H1 (cell line): ENCODE measurements around the gene MIB1. TPM values are rescaled to one million over a fixed set of nuclear protein-coding genes. Genes with fewer than 3 reads are reported as not detected.

Experiments used
- CTCF ChIA-PET: fragments of 300-600 bp; sonication (Branson Sonifier 250); formaldehyde crosslinking; loops from one replicate; lab custom pipeline; 2021; ENCODE audit not compliant: partially characterized antibody; lab: Charles Lee
- POLR2A ChIA-PET: fragments of 300-600 bp; sonication (Branson Sonifier 250); formaldehyde crosslinking; loops from one replicate; lab custom pipeline; 2021; ENCODE audit warnings: inconsistent platforms; ENCODE audit not compliant: partially characterized antibody; lab: Charles Lee
- DNase-seq, 2 experiments: peaks; one replicate each; pipeline versions ENCODE4 v3.0.0 to v3.0.0-alpha.2; 2010 to 2022; ENCODE audit warnings: low spot score in 2 of 2, low read depth in 1 of 2, mixed read lengths in 1 of 2
- FAIRE-seq: peaks from 2 replicates; lab custom pipeline; 2011; peaks lifted over from hg19 to GRCh38; lab: Jason Lieb, UNC
- H2AFZ ChIP-seq: 2 replicates; pipeline ENCODE4 v1.8.1; 2012; ENCODE audit warnings: low read length, inconsistent platforms
- H2AK5ac ChIP-seq: 2 replicates; pipeline ENCODE4 v1.6.1; 2013; ENCODE audit warnings: low read depth, low read length
- H2BK120ac ChIP-seq: replicated peaks from 2 replicates; pipeline ENCODE3; 2013; ENCODE audit warnings: low read depth, low read length, inconsistent platforms
- H2BK12ac ChIP-seq: 2 replicates; pipeline ENCODE4 v1.6.1; 2013; ENCODE audit warnings: low read depth, low read length
- H2BK15ac ChIP-seq: 2 replicates; pipeline ENCODE4 v1.6.1; 2013; ENCODE audit warnings: low read length
- H2BK20ac ChIP-seq: 2 replicates; pipeline ENCODE4 v1.6.1; 2013; ENCODE audit warnings: low read length
- H2BK5ac ChIP-seq: 2 replicates; pipeline ENCODE4 v1.6.1; 2013; ENCODE audit warnings: low read depth, low read length
- H3K14ac ChIP-seq: 2 replicates; pipeline ENCODE4 v1.6.1; 2013; ENCODE audit warnings: inconsistent platforms; ENCODE audit not compliant: insufficient read length
- H3K18ac ChIP-seq: 2 replicates; pipeline ENCODE4 v1.6.1; 2013; ENCODE audit warnings: low read length; ENCODE audit errors: extremely low read depth
- H3K23ac ChIP-seq: 2 replicates; pipeline ENCODE4 v1.6.1; 2013; ENCODE audit warnings: inconsistent platforms; ENCODE audit not compliant: insufficient read length
- H3K23me2 ChIP-seq: 2 replicates; pipeline ENCODE4 v1.6.1; 2013; ENCODE audit warnings: low read depth, low read length
- H3K27ac ChIP-seq: 2 replicates; pipeline ENCODE4 v1.6.1; 2011; ENCODE audit warnings: low read depth, low read length, inconsistent platforms
- H3K27me3 ChIP-seq, 4 experiments: replicated peaks in 1 of 4; 1 replicate in 1 of 4; 2 replicates in 3 of 4; pipeline versions ENCODE4 v1.6.1 to v1.8.1; 2011 to 2013; ENCODE audit warnings: low read length in 3 of 4, mild to moderate bottlenecking in 3 of 4, inconsistent platforms in 2 of 4, mixed read lengths in 2 of 4, moderate library complexity in 1 of 4; ENCODE audit not compliant: control insufficient read depth in 3 of 4, insufficient read depth in 3 of 4; ENCODE audit errors: extremely low read depth in 1 of 4
- H3K36me3 ChIP-seq, 4 experiments: 2 replicates each; pipeline versions ENCODE4 v1.6.1 to v1.8.1; 2011 to 2013; ENCODE audit warnings: mild to moderate bottlenecking in 4 of 4, low read length in 3 of 4, moderate library complexity in 2 of 4, control low read depth in 1 of 4, inconsistent platforms in 1 of 4; ENCODE audit not compliant: insufficient read depth in 4 of 4, control insufficient read depth in 2 of 4
- H3K4ac ChIP-seq: replicated peaks from 2 replicates; pipeline ENCODE3; 2013; ENCODE audit warnings: low read length, low read depth, mixed read lengths, inconsistent platforms; ENCODE audit not compliant: insufficient read length
- H3K4me1 ChIP-seq, 4 experiments: replicated peaks in 1 of 4; 1 replicate in 1 of 4; 2 replicates in 3 of 4; pipeline versions ENCODE4 v1.6.1 to v1.8.1; 2011 to 2013; ENCODE audit warnings: low read length in 3 of 4, inconsistent platforms in 2 of 4, mixed read lengths in 1 of 4; ENCODE audit not compliant: insufficient read depth in 4 of 4, control insufficient read depth in 3 of 4
- H3K4me2 ChIP-seq, 2 experiments: 2 replicates each; pipeline versions ENCODE4 v1.6.1 to v1.8.1; 2011 to 2013; ENCODE audit warnings: low read depth in 2 of 2, low read length in 2 of 2, control low read depth in 1 of 2, inconsistent platforms in 1 of 2, mild to moderate bottlenecking in 1 of 2; ENCODE audit not compliant: insufficient read depth in 1 of 2
- H3K4me3 ChIP-seq, 4 experiments: fragments of 200-600, 300-600 bp in 1 of 4; sonication (generic), shearing (Covaris generic), sonication (Bioruptor Twin) in 1 of 4; 2 replicates each; pipeline versions ENCODE4 v1.5.1 to v1.8.1; 2011 to 2016; ENCODE audit warnings: low read length in 4 of 4, low read depth in 3 of 4, control low read depth in 2 of 4, inconsistent platforms in 2 of 4, mild to moderate bottlenecking in 2 of 4, mixed read lengths in 1 of 4, moderate library complexity in 1 of 4; ENCODE audit not compliant: insufficient read depth in 2 of 4; ENCODE audit errors: extremely low read depth in 1 of 4
- H3K56ac ChIP-seq: replicated peaks from 2 replicates; pipeline ENCODE3; 2013; ENCODE audit warnings: low read depth, mild to moderate bottlenecking, mixed read lengths, low read length, inconsistent platforms; ENCODE audit not compliant: insufficient read length
- H3K79me1 ChIP-seq: 2 replicates; pipeline ENCODE4 v1.6.1; 2013; ENCODE audit warnings: low read depth, low read length, control low read depth
- H3K79me2 ChIP-seq, 2 experiments: 2 replicates each; pipeline versions ENCODE4 v1.6.1 to v1.8.1; 2012 to 2013; ENCODE audit warnings: low read length in 2 of 2, mild to moderate bottlenecking in 2 of 2, inconsistent platforms in 1 of 2; ENCODE audit not compliant: insufficient read depth in 2 of 2, control insufficient read depth in 1 of 2
- H3K9ac ChIP-seq, 4 experiments: replicated peaks in 1 of 4; 1 replicate in 1 of 4; 2 replicates in 3 of 4; pipeline versions ENCODE4 v1.6.1 to v1.8.1; 2011 to 2013; ENCODE audit warnings: low read depth in 3 of 4, low read length in 3 of 4, control low read depth in 2 of 4, mild to moderate bottlenecking in 2 of 4, moderate library complexity in 2 of 4, inconsistent platforms in 1 of 4; ENCODE audit errors: extremely low read depth in 1 of 4
- H3K9me3 ChIP-seq, 2 experiments: 2 replicates each; pipeline versions ENCODE4 v1.6.1 to v1.8.1; 2012 to 2013; ENCODE audit warnings: mild to moderate bottlenecking in 2 of 2, moderate library complexity in 2 of 2, control low read depth in 1 of 2, inconsistent platforms in 1 of 2, low read depth in 1 of 2, low read length in 1 of 2, mixed read lengths in 1 of 2; ENCODE audit not compliant: insufficient read depth in 2 of 2
- H4K20me1 ChIP-seq, 2 experiments: replicated peaks in 1 of 2; 2 replicates each; pipeline versions ENCODE3 to v1.8.1; 2011 to 2013; ENCODE audit warnings: inconsistent platforms in 2 of 2, low read length in 2 of 2, mild to moderate bottlenecking in 1 of 2; ENCODE audit not compliant: insufficient read depth in 2 of 2, control insufficient read depth in 1 of 2
- H4K5ac ChIP-seq: 2 replicates; pipeline ENCODE4 v1.6.1; 2013; ENCODE audit warnings: low read length, low read depth, mixed read lengths, inconsistent platforms; ENCODE audit not compliant: insufficient read length
- H4K8ac ChIP-seq: 2 replicates; pipeline ENCODE4 v1.8.0; 2013; ENCODE audit warnings: mild to moderate bottlenecking, moderate library complexity, low read length, inconsistent platforms; ENCODE audit not compliant: insufficient read depth; ENCODE audit errors: extremely low read depth
- H4K91ac ChIP-seq: replicated peaks from 2 replicates; pipeline ENCODE3; 2013; ENCODE audit warnings: low read length, mixed read lengths, inconsistent platforms; ENCODE audit not compliant: insufficient read length
- ASH2L ChIP-seq: fragments of 200-600, 300-600 bp; sonication (generic); IDR thresholded peaks from one replicate; pipeline ENCODE4 v1.7.1; 2017; ENCODE audit warnings: low read length
- ATF2 ChIP-seq: IDR thresholded peaks from 2 replicates; pipeline ENCODE4 v1.6.1; 2012; ENCODE audit warnings: low read length, inconsistent platforms
- CBX8 ChIP-seq: fragments of 300-800, 300-1000 bp; sonication (generic); IDR thresholded peaks from 2 replicates; pipeline ENCODE4 v1.7.1; 2016; ENCODE audit warnings: low read depth, low read length, borderline replicate concordance
- CEBPB ChIP-seq: IDR thresholded peaks from 2 replicates; pipeline ENCODE4 v1.6.1; 2012; ENCODE audit warnings: low read depth, low read length
- CREB1 ChIP-seq: IDR thresholded peaks from 2 replicates; pipeline ENCODE4 v1.6.1; 2012; ENCODE audit warnings: inconsistent platforms
- EZH2 ChIP-seq: fragments of 200-600 bp; sonication (generic); IDR thresholded peaks from 2 replicates; pipeline ENCODE4 v1.7.1; 2012; ENCODE audit warnings: low read depth, mild to moderate bottlenecking, moderate library complexity, low read length, inconsistent platforms; ENCODE audit not compliant: severe bottlenecking
- POLR2A ChIP-seq, 2 experiments: IDR thresholded peaks; 1 replicate in 1 of 2; 2 replicates in 1 of 2; pipeline ENCODE4 v1.6.1; 2011; ENCODE audit warnings: low read depth in 2 of 2, low read length in 2 of 2, mild to moderate bottlenecking in 2 of 2; ENCODE audit errors: control extremely low read depth in 1 of 2
- RAD21 ChIP-seq, 2 experiments: IDR thresholded peaks in 1 of 2; conservative IDR thresholded peaks in 1 of 2; 2 replicates each; pipeline ENCODE4 v1.6.1; 2011; ENCODE audit warnings: low read depth in 2 of 2, low read length in 2 of 2, improper control_type of control experiment in 1 of 2, inconsistent platforms in 1 of 2, mild to moderate bottlenecking in 1 of 2, moderate library complexity in 1 of 2
- SIX5 ChIP-seq: IDR thresholded peaks from 2 replicates; pipeline ENCODE4 v1.6.1; 2011; ENCODE audit warnings: mild to moderate bottlenecking, low read depth, low read length
- SP2 ChIP-seq: IDR thresholded peaks from 2 replicates; pipeline ENCODE4 v1.6.1; 2012; ENCODE audit warnings: mild to moderate bottlenecking, low read length, inconsistent platforms
- TAF7 ChIP-seq: optimal IDR thresholded peaks from 2 replicates; pipeline ENCODE3; 2011; ENCODE audit warnings: low read depth, mild to moderate bottlenecking, inconsistent platforms, low read length, moderate library complexity, borderline replicate concordance
- TEAD4 ChIP-seq: IDR thresholded peaks from 2 replicates; pipeline ENCODE4 v1.6.1; 2012; ENCODE audit warnings: low read depth, low read length, inconsistent platforms, mixed read lengths
- ZNF274 ChIP-seq: IDR thresholded peaks from 2 replicates; pipeline ENCODE4 v1.7.0; 2012; ENCODE audit warnings: low read length, borderline replicate concordance; ENCODE audit errors: extremely low read depth
- WGBS, 2 experiments: shearing (Covaris generic) in 1 of 2; methylation state at CpG; one replicate each; pipeline versions ENCODE4 v1.1.6 to v1.1.7; 2013 to 2015; ENCODE audit warnings: low lambda C conversion rate in 2 of 2, mixed read lengths in 2 of 2, inconsistent platforms in 1 of 2, low coverage in 1 of 2, missing lambda C conversion rate in 1 of 2; ENCODE audit not compliant: insufficient replicate concordance in 2 of 2, insufficient coverage in 1 of 2, insufficient read length in 1 of 2; ENCODE audit errors: extremely low coverage in 1 of 2, missing lambda C conversion rate in 1 of 2; 5-methylcytosine and 5-hydroxymethylcytosine counted together
- polyA plus RNA-seq, 7 experiments: library from polyadenylated mRNA; depleted of rRNA in 3 of 7; stranded (reverse) in 5 of 7; unstranded in 2 of 7; fragments of >200 nt in 5 of 7; fragments of 200-250 nt in 2 of 7; gene quantifications; 1 replicate in 5 of 7; 2 replicates in 1 of 7; 4 replicates in 1 of 7; pipeline versions ENCODE4 v1.2.1 to v1.2.3, GENCODE V29; 2011 to 2013; ENCODE audit warnings: missing spikeins in 2 of 7, mixed read lengths in 2 of 7
- total RNA-seq: library from RNA; stranded (reverse); fragmentation: NEBNext Ultra II Directional; extraction: Animal tissue kit (Norgen Biotek cat#: 25700); gene quantifications from 2 replicates; pipeline ENCODE4 v1.2.1, GENCODE V29; 2021

Gene MIB1
- total and polyA plus RNA-seq, 2 of the 8 experiments (the other 6 are each of a cell fraction or from before 2014, with no cell fraction given), result 8.2 to 60.3 TPM

GRCh38 chr18:21742315-21742687 lies 1.7 kb downstream of the MIB1 start:
- no peak for FAIRE-seq
- H3K4me1 ChIP-seq, result peaks cover 0 to 10% (median 4%) of the 10 kb centered on the region in 4 experiments; a peak in 4 of 7 replicates
- no peak overlapping the region for H4K91ac ChIP-seq
- H2AFZ ChIP-seq, result no peak overlapping the region
- peaks cover 22 to 24% of the 10 kb centered on the region in 2 experiments for H4K20me1 ChIP-seq
- no peaks in the 10 kb centered on the region for H3K36me3 ChIP-seq
- no peak overlapping the region for H3K14ac ChIP-seq
- H2BK20ac ChIP-seq, result no peak overlapping the region
- WGBS, 2 experiments, result 49% methylated on average over 5 of the region's 5 CpGs; no CpG with 5 or more reads in 1 of the 2 experiments
- TF ChIP-seq RAD21 (IDR thresholded peaks at IDR 0.05 in 1 of 2, conservative IDR thresholded peaks at IDR 0.05 in 1 of 2; ENCODE audit: low read depth in 2 of 2, low read length in 2 of 2) (no peak), ASH2L (no peak), CBX8 (no peak), TAF7 (no peak), ATF2 (no peak), SP2 (no peak), CEBPB (no peak), POLR2A (IDR thresholded peaks at IDR 0.05; ENCODE audit: control extremely low read depth in 1 of 2, low read depth in 2 of 2, low read length in 2 of 2) (no peak), EZH2 (no peak), ZNF274 (no peak), TEAD4 (no peak), CREB1 (no peak), SIX5 (no peak)
- TF ChIP-seq, all 59 proteins: peak for 0
- H2BK15ac ChIP-seq, result no peak overlapping the region
- peaks cover 15 to 59% of the 10 kb centered on the region in 2 experiments for H3K79me2 ChIP-seq
- H3K27ac ChIP-seq, result no peak overlapping the region
- ChIA-PET CTCF (interaction anchor here (0.6 to 0.7 kb wide), 2 partner anchors 15 to 43 kb away, joined by 3 read pairs; no protein-coding TSS in a partner anchor), POLR2A (interaction anchor here (1.3 to 2.9 kb wide), 4 partner anchors 38 to 142 kb away, joined by 3 to 19 read pairs (median 8); partner anchors contain the start of genes ABHD3, ESCO1 and SNRPD1)
- peak overlapping the region; percentile 80 to 88 for H3K4me2 ChIP-seq
- no peak overlapping the region for H2BK120ac ChIP-seq
- peaks cover 6% of the 10 kb centered on the region; the same call in 1 of the 2 replicates for H3K23me2 ChIP-seq
- no peak overlapping the region for H3K23ac ChIP-seq
- peak overlapping the region; percentile 83 to 94 (median 88) for H3K4me3 ChIP-seq
- H3K9me3 ChIP-seq, result no peaks in the 10 kb centered on the region
- H4K5ac ChIP-seq, result no peak overlapping the region
- H4K8ac ChIP-seq, result no peak overlapping the region
- no peak overlapping the region for H3K56ac ChIP-seq
- no peaks in the 10 kb centered on the region for H3K27me3 ChIP-seq
- H3K9ac ChIP-seq, result peak overlapping the region in 3 of 4 experiments; percentile 15 to 80 (median 71); a peak in 3 of 7 replicates
- no peak overlapping the region for H2BK12ac ChIP-seq
- DNase-seq, result no peak
- no peak overlapping the region for H3K18ac ChIP-seq
- H3K79me1 ChIP-seq, result no peaks in the 10 kb centered on the region
- H2AK5ac ChIP-seq, result no peak overlapping the region
- no peak overlapping the region for H3K4ac ChIP-seq
- H2BK5ac ChIP-seq, result no peak overlapping the region
